Activated CD4-positive, alpha-beta T cell treated with anti-CD3 and anti-CD28 coated beads, Interleukin-2, amount 50 U/mL, for 4 hours (primary cell): Measurements from ENCODE around the gene ADCY7.

Experiments
- DNase-seq, 2 experiments: peaks; one replicate each; pipeline ENCODE4 v3.0.0-alpha.2; 2020

The ADCY7 gene

DNA sequence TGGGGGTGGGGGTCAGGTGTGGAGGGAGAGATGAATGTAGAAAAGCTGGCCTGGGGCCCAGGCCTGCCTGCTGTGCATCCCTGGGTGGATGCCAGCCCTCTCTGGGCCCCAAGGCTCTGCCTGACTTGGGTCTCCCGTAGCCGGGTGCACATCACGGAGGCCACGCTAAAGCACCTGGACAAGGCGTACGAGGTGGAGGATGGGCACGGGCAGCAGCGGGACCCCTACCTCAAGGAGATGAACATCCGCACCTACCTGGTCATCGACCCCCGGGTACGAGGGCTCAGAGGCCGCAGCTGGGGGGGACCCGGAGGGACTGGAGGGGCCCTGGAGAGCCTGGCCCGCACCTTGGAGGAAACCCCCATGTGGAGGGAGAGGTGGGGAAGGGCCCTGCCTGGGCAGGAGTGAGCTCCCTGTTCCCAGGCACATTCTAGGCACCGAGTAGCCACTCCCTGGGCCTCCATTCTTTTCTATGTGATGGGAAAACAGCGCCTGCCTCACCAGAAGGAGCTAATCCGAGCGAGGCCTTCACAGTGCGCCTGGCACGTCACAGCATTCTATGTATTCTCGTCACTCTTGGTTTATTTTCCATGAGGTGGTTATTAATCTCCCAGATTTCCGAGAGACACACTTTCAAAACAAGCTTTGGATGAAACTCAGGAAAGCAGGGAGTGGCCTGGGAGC lies 34.7 kb downstream of the ADCY7 start:
- DNase-seq = no peak

DNA sequence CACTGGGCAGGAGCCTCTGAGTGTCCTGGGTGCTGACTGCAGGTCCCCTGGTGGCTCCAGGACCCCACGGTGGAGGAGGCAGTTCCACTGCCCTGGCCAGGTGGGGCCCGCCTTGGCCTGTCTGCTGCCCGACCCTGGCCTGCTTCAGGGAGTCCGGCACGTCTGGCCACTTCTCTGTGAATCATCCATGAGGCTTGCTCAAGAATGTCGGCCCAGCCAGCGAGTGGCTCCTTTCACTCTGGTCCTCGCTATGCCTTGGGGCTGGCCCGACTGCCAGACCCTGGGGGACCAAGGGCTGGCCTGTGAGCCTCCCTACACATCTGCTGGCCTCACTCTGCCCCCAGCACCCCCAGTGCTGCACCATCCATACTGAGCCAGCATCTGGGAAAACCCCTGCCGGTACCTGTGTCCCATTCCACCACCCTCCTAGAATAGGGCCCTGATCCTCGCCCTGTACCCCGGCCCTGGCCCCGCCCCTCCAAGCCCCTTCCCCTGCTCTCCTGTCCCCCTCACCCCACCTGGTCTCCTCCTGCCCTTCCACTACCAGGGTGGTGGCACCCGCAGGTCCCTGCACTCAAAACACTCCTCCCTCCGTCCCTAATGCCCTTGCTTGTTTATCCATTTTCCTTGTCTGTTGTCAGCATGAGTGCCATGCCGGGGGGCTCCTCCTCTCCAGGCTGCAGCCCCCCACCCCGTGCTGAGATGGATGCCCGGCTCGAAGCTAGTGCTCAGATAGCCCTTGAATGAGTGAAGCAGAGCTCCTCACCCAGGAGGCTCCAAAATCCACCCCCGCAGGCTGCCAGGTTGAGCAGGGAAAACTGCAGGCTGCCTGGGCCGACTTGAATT lies 35.5 kb downstream of the ADCY7 start:
- DNase-seq = no peak

DNA sequence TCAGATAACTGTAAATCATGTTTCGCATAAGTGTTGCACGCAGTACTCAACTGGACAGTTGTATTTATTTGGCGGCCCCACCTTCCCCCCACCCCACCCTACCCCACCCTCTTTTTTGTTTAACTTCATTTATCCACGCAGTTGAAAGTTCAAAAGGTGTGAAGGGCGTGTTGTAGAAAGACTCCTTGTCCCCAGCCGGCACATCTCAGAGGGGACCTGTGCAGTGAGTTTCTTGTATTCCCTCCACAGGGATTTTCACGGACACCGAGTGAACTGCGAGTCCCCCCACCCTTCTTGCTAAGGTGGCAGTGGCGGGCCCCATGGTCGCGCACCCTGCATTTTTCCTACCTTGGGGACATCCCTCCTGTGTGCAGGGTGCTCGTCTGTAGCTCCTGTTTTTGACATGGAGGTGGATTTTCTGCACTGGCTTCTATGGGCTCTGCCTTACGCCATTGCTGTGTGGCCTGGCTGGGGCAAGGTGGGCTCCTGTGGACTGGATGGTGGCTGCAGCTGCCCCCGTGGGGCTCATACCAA lies 36.2 kb downstream of the ADCY7 start:
- DNase-seq = no peak

DNA sequence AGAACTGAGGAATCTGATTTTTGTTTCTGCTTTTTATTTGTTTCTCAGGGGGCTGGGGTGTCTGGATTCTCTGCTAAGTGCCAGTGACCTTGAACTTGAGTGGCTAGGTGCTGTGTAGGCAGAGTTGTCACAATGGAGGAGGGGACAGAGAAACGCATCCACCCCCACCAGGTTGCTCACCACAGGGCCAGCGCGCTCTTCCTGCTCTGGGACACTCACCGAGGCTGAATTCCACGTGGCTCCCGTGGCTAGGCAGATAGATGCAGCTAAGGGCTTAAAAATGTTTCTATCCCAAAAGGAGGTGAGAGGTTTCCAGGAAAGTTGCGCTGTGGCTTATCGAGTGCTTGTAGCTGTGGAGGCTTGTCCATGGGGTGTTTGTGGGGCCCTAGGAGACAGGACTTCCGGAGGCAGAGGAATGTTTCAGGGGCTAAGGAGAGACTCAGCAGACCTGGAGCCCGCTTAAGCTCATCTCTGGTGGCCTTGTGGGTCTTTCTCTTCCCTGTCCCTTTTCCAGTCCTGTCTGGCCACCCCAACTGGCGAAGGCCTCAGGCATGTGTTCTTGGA lies 36.8 kb downstream of the ADCY7 start:
- no peak for DNase-seq

DNA sequence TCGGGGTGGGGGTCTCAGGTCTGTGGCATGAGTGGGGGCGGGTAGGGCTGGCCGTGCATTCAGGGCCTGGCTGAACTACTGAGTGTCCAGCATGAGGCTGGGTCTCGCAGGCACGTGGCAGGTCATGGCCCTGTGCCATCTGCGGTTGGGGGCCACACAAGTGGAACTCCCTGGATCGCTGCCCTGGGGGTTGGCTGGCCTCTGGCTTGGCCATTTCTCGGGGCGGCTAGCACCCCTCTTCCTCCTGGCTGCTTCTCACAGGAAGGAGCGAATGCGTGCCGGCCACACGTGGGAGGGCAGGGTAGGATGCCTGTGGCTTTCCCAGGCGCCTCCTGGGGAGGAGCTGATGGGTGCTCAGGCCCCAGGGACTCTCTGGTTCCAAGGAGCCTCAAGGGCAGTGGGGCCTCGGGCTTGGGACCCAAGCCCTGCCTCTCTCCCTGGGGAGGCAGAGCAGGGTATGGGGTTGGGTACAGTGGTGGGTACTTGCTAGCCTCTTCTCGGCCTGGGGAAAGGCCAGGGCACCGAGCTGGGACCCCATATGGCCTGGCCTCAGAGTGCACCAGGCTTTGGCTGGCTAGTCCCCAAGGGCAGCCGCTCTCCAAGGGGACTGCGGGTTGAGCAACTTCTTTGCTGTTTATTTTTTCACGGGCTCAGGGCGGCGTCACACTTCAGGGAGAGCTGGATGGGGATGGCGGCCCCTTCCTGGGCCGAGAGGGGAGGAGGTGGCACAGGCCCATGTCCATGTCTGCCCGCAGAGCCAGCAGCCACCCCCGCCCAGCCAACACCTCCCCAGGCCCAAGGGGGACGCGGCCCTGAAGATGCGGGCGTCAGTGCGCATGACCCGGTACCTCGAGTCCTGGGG lies 37.5 kb downstream of the ADCY7 start:
- no peak for DNase-seq

DNA sequence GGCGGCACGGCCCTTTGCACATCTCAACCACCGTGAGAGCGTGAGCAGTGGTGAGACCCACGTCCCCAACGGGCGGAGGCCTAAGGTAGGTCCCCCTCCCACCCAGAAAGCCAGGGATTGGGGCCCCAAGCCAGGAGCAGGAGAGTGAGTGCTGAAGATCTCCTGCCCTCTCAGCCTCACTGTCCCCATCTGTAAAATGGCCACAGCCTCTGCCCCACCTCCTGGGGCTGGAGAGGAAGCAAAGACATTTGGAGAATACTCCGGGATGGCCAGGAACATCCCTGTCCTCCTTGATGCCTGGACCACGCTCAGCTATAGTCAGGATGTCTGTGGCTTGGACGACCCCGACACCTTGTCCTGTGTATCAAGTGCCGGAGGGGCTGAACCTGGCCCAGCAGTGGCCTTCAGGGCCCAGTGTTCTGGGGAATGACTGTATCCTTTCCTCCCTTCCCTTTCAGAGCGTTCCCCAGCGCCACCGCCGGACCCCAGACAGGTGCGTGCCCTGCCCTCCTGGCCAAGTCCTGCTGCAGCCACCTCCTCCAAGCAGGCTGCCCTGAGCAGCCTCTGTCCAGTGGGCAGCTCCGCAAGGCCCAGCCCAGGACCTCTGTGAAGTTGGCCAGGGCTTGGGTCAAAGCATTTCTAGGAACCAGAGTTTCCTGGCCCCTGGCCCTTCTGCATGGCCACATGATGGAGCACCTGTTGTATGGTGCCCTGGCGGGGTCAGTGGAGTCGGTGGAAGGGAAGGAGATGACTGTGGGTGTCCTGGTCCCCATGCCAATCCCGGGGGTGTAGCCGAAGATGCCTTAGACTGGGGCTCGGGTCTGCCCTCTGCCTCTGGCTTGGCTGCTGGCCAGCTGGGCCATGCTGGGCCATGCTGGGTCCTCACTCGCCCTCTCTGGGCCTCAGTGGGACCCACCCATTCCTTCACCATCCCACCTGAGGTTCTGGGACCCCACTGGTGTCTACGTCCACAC lies 38.4 kb downstream of the ADCY7 start:
- no peak for DNase-seq

DNA sequence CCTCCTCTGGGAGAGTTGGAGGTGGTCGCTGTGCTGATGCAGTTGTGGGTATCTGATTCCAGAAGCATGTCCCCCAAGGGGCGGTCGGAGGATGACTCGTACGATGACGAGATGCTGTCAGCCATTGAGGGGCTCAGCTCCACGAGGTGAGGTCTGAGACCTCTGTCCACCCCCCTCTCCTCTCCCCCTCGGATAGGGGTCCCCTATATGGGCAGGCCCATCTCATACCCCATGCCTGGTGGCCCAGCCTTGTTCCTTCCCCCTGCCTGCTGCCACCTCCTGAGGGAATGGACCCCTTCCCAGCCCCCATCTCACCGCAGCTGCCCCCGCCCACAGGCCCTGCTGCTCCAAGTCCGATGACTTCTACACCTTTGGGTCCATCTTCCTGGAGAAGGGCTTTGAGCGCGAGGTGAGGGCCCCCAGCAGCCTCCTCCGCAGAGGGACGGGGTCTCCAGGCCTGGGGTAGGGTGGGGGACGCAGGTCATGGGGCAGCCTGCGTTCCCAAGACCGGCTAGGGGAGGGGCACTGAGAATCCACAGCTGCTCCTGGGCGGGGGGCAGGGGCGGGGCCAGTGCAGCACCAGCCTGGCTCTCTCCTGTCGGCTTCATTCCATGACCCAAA lies 39.2 kb downstream of the ADCY7 start:
- DNase-seq = no peak

DNA sequence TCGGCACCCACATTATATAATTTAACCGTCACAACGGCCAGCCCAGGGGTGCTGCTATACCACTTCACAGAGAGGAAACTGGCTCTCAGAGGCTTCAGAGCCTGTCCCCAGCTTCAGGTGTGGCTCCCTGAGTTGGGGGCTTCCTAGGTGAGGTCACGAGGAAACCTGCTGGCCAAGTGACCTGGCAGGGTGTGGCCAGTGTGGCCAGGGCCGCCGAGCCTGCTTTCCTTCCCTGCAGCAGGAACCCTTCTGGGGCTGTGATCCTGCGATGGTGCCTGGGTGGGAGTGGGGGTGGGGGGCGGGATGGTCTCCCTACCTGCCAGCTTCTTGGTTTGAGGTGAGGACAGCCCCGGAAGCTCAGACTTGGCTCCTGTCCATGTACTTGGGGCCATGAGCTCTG lies 39.9 kb downstream of the ADCY7 start:
- no peak for DNase-seq

DNA sequence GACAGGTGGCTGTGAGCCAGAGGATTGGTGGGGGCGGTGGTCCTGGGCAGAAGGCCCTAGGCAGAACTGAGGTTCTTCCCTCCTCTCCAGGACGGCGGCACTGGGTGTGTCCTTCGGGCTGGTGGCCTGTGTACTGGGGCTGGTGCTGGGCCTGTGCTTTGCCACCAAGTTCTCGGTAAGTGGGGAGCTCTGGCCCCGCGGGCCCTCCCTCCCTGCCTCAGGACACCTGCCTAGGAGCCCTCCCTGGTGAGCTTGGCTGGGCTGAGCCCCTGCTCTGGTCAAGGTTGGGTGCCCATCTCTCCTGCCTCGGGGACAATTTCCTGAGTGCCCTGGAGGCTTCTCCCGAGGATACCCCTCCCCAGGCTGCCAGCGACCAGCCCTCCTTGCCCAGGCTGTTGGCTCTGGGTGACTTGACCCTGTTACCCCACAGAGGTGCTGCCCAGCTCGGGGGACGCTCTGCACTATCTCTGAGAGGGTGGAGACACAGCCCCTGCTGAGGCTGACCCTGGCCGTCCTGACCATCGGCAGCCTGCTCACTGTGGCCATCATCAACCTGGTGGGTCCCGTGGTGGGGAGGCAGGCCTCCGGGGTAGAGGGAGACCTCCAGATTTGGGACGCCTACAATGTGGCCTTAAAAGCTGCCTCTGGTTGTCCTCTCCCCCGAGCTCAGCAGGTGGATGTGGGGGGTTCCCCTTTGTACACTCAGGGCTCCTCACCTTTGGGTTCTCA lies 42.0 kb downstream of the ADCY7 start:
- no peak for DNase-seq

DNA sequence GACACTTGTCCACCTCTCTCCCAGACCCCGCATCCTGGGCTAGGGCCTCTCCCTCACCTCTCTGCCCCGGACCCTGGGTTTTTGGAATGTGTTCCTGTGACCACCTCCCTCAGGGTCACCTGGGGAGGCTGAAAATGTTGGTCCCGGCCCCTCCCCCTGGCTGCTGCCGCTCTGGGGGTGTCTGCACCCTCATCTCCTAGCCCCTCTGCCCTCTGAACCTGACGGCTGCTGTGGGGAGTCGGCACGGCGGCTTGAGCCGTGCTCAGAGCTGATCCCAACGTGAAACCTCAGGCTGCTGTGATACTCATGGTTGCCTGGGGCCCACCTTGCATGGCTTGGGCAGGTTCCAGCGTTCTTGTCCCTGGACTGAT lies 42.8 kb downstream of the ADCY7 start:
- no peak for DNase-seq

DNA sequence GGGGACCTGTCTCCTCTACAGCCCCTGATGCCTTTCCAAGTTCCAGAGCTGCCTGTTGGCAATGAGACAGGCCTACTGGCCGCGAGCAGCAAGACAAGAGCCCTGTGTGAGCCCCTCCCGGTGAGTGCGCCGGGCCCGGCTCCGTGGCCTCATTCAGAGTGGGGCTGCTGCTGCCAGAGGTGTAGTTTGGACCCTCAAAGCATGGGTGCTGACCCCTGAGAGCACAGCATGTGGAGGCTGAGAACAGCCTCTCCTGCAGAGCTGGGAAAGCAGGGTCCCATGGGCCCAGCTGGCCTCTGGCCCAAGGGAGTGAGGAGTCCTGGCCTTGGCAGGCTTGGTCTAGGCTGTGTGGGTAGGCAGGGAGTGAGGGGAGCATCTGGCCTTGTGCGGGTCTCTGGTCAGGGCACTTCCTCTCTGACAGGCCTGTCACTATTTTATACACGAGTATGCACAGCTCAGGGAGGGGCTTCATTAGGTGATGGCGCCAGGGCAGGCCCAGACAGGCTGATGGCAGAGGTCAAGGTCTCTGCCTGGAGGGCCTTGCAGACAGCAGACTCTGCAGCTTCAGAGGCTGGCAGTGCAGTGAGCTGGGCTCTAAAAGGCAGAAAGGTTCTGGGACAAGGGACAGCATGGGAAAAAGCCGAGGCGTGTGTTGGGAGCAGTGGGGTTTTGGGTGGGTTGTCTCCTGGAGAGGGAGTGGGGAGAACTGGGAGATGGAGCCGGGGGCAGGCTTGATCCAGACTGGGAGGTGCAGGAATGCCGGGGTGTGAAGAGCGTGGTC lies 43.4 kb downstream of the ADCY7 start:
- DNase-seq = no peak

DNA sequence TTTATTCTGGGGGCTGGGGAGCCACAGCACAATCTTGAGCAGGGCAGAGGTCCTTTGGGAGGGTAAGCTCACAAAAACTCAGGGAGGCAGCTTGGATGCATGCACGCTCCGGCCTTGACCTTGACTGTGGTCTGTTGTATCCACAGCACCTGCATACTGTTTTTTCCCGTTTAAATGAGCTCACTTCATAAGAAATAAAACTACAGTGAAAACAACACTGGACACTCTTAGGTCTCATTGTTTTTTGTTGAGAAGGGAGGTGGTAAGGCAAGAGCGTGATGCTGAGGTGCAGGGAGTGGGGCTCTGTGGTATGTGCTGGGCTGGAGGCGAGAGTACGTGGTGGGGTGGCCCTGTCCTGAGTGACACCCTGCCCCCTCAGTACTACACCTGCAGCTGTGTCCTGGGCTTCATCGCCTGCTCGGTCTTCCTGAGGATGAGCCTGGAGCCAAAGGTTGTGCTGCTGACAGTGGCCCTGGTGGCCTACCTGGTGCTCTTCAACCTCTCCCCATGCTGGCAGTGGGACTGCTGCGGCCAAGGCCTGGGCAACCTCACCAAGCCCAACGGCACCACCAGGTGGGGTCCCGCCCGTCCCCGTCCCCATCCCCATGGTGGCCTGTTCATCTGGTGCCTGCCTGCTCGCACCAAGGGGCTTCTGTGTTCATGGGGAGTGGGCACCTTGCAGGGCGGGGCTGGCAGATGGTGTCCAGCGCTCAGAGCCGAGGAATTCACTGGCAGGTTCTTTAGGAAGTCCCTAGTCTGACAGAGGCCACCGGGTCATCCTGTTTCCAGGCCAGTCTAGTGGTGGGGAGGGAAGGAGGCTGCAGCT lies 44.2 kb downstream of the ADCY7 start:
- no peak for DNase-seq

DNA sequence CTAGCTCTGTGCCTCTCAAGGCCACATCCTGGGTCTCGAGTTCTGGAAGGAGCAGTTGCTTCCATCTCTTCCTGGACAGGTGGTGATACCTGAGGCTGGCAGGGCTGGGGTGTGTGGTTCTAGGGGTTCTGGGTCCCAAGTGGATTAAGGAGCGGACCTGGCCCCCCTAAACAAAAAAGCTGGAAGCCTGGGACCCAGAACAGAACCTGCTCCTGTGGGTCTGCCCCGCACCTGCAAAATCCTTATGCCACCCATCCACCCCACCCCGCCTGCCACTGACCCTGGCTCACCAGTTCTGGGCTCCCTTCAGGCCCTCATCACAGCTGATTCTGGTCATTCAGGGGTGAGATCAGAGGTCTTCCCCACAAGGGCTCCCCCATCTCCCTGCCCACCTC lies 44.8 kb downstream of the ADCY7 start:
- DNase-seq = no peak

DNA sequence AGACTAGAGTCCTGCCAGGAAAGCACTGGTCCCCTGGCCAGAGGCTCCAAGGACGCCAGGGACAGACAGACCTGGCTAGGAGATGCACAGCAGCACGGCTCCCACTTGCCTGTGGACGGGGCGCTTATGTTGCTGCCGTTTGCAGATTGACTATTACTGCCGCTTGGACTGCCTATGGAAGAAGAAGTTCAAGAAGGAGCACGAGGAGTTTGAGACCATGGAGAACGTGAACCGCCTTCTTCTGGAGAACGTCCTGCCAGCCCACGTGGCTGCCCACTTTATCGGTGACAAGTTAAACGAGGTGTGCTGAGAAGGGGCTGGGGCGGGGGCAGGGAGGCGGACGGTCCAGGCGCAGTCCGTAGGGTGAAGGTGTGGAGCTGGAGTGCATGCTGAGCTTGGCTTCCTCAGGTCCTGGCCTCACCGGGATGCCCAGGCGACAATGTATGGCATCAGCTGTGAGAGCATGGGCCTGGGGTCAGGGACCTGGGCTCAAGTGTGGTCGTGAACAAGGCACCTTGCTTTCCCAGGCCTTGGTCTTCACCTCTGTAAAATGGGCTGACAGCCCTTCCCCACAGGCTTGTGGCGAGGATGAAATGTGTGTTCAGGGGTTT lies 45.6 kb downstream of the ADCY7 start:
- no peak for DNase-seq

DNA sequence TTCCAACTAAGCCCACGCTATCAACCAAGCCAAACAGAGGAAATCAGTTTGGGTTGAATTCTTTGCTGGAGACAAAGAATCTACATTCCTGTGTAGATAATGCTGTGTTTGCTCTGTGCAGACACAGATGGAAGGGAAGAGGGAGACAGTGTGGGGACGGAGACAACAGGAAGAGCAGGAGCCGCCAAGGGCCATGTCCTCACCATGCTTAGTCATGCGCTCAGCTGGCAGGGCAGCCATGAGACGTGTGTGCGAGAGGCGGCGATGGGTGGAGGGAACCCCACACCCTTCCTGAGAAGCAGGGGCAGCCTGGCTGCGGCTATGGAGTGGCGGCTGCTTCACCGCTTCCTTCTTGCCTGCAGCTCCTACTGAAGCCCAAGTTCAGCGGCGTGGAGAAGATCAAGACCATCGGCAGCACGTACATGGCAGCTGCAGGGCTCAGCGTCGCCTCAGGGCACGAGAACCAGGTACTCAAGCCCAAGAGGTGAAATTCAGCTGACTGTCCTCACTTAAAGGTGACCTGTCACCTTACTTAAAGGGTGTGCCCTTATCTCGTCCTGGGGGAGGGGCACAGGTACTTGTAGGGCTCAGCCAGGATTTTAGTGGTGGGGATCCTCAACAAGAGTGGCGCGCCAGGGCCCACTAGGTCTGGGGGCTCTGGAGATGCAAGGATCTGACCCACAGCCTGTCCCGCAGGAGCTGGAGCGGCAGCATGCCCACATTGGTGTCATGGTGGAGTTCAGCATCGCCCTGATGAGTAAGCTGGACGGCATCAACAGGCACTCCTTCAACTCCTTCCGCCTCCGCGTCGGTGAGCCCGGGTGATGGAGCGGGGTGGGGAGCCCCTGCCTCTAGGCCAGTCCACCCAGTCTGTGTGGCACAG lies 47.5 kb downstream of the ADCY7 start:
- peak; percentile 37 to 42 for DNase-seq

DNA sequence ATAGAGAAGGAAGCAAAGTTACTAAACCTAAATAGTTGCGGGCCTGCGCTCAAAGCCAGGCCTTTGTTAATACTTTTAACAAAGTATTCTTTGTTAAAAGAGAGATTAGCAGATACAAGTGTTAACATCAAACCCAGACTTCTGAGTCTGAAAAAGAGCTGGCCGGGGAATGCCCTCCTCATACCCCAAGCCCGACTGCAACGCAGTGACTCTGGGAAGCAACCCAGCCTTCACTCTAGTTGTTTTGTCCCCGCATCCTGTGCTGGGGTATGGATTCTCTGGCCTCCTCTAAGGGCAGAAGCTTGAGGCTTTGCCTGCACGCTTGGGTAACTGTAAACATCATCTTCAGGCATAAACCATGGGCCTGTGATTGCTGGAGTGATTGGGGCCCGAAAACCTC lies 48.3 kb downstream of the ADCY7 start:
- DNase-seq = no peak

DNA sequence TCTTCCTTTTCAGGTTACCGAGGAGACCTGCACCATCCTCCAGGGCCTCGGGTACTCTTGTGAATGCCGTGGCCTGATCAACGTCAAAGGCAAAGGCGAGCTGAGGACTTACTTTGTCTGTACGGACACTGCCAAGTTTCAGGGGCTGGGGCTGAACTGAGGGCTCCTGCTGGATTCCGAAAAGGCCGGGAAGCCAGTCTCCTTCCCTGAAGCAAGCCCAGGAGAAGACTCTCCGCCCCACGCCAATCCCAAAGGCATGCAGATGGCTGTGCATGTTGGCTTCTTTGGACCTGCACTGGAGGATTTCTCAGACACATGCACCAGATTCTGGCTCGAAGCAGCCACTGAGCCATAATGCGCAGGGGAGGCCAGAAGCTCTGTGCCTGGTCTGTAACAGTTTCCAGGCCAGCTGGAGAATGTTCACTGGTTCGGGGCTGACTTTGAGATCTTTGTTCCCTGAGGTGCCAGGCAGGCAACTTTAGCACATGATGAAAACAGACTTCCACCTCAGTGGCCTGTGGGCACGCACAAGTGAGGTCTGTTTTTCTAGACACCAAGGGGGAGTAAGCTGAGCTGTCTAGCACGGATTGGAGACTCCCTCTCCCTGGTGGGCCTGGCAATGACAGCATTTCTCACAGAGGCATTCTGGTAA lies 49.1 kb downstream of the ADCY7 start:
- DNase-seq = no peak
